NCI-H1417 treated with DMSO at 0.1 percent for 48 hours (cell line): ENCODE results near the gene UBL3.

ENCODE experiments used
- DNase-seq: peaks from one replicate; lab custom pipeline; 2025; lab: John Stamatoyannopoulos, UW

The UBL3 gene, protein sequence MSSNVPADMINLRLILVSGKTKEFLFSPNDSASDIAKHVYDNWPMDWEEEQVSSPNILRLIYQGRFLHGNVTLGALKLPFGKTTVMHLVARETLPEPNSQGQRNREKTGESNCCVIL

DNA sequence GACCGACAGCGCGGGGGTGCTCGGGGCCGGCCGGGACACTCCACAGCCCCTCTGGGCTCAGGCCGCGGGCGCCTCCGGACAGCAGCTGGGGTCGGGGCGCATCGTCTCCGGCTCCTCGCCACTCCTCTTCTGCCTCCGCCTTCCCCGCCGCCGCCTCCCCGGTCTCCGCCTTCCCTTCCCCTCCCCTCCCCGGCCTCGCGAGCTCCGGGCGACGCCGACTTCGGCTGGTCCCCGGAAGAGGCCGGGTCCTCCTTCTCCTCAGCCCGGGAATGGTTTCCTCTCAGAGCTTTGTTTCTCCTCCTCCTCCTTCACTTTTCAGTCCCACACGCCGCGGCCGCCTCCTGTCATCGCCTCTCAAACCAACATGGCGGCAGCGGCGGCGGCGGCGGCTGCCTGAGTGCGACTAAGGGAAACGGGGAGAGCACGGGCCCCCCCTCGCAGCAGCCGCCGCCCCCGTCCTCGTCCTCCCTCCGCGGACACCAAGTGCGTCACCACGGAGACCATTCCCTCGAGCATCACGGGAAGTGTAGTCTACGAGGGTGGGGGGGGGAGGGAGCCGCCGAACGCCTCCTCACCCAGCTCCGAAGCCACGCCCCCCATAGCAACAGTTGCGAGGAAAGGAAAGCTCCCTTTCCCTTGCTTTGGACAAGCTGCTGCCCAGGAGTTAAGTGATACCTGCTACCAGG, at the start of gene UBL3:
Gene UBL3, minus strand, starts transcription at position 405 of the 686 bp plus-strand sequence. CDS start 1,079 bp downstream, outside the sequence.
- DNase-seq, result peak; percentile 48

DNA sequence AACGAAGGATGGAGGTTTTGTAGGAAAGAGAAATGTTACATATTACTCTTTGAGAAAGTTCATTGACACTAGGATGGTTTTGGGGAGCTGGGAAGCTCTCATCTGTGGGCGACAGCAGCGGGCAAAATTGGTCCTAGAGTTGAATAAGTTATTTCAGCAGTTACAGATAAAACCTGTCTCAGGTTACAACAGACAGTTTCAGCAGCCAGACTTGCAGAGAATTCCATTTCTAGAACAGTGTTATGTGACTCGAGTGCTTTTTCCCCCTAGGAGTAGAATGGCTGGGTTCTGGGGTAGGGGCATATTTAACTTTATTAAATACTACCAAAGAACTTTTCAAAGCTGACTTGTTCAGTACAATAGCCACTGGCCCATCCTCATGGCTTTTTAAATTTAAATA, 46.7 kb upstream of the UBL3 start:
- DNase-seq, result no peak

- DNase-seq, result no peak
Observed at GRCh38 chr13:29893438-29893837, 43.0 kb upstream of the UBL3 start.

- peak; percentile 3 for DNase-seq
Observed at GRCh38 chr13:29892151-29892550, 41.7 kb upstream of the UBL3 start.

GRCh38 chr13:29889111-29889510, 38.7 kb upstream of the UBL3 start:
- DNase-seq, result no peak

- no peak for DNase-seq
Observed at GRCh38 chr13:29888306-29888705, 37.9 kb upstream of the UBL3 start.

GRCh38 chr13:29887686-29888085, 37.3 kb upstream of the UBL3 start:
- DNase-seq, result no peak

DNA sequence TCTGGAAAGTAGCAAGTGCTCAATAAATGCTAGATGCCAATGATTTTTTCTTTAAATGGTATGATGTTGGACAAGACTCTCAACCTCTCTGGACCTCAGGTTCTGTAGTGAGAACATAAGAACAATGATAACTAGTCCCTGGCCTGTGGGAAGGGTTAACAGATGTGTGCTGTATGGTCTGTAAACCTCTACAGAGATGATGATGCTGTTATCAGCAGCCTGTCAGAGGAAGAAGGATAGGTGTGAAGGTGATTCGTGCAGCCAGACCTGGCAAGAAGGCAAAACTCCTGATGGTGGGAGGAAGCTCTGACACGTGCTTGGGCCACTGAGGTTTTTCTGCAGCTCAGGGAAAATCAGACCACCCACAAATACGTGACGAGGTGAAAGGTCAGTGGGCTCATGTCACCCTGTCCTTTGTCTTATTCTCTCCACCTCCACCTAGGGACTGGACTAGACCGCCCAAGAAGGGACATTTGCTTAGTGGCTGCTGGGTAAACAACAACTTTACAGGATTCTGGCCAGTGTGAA, 36.7 kb upstream of the UBL3 start:
- DNase-seq, result no peak

GRCh38 chr13:29886446-29886845, 36.0 kb upstream of the UBL3 start:
- DNase-seq, result no peak

DNA sequence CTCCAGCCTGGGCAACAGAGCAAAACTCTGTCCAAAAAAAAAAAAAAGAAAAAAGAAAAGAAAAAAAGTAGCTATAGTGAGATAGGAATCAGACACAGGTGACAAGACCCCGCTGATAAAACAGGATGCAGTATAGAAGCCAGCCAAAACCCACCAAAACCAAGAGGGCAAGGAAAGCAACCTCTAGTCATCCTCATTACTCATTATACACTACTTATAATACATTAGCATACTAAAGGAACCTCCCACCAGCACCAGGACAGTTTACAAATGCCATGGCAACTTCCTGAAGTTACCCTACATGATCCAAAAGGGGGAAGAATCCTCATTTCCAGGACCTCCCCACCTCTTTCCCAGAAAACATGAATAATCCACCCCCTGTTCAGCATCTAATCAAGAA, 35.6 kb upstream of the UBL3 start:
- DNase-seq, result no peak

GRCh38 chr13:29884671-29885430, 34.4 kb upstream of the UBL3 start:
- no peak for DNase-seq

DNA sequence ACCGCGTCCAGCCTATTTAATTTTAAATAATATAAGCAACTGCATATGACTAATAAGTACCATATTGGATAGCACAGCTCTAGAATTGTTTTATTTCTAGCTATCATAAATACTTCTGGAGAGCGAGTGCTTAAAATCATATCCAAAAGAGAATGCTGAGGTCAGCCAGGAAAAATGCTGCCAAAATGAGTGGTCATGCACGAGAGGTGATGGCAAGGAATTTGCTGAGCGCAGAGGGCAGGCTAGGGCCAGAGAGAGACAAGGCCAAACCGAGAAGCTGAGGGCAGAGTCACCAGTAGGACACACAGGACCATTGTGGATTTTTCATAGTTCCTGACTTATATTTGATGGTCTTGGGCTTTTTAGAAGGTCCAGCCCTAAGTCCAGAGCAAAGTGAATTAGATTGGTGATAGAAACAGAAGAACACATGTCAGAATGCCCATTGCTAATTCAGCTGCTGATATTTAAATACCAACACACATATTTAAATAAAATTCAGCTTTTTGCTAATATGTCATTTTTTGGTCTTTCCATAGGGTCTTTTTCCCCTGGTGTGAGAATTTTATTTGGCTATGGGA, 33.6 kb upstream of the UBL3 start:
- DNase-seq, result no peak

GRCh38 chr13:29882076-29882475, 31.7 kb upstream of the UBL3 start:
- no peak for DNase-seq

DNA sequence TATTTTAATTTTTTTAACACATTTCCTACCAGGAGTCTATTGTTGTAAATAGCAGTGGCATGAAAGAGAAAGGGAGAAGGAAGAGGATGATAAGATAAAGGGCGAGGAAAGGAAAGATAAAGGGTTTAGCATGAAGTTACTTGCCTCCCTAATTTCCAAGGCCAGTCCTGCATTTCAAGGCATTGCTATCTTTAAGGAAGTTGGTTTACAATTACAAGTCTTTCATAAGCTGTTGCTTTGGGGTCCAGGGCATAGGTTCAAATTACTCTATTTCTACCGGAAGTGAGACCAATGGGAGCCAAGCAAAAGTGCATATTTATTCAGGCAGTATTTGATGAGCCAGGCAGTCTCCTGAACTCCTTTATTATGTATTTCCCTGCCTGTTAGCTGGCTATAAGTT, 27.7 kb upstream of the UBL3 start:
- no peak for DNase-seq

- peak; percentile 10 for DNase-seq
Observed at GRCh38 chr13:29877456-29878078, 27.1 kb upstream of the UBL3 start.

DNA sequence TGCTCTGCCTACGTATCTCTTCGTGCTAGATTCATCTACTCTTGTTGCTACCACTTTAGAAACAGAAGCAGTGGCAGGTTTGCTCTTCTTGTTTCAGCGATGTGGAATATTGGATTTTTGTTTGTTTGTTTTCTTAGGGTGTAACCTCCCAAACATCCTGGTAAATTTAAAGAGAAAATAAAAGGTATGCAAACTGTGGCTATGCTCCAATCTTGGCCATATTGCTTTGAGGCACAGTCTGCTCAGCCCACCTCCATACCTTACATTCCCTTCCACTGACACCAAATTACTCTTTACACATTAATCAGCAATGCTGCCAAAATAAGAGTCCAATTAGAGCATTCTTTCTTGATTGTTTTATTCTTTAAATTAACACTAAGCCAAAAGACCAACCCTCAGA, 25.2 kb upstream of the UBL3 start:
- no peak for DNase-seq

DNA sequence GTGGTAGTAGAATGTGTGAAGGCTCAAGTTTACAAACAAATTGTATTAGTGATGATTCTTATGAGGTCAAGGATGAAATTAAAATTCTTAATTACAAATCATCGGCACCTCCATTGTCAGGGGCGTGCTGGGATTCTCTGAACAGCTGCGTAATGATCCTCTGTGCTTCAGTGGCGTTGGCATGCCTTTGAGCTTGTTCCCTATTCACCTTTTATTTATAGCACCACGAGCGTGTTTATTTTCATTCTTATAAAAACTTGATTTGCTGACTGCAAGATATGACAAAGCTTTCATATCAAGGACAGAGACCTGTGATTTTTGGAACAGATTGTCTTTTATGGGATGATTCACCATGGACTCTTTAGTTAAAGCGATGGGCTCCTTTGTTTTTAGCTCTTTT, 18.2 kb upstream of the UBL3 start:
- no peak for DNase-seq

DNA sequence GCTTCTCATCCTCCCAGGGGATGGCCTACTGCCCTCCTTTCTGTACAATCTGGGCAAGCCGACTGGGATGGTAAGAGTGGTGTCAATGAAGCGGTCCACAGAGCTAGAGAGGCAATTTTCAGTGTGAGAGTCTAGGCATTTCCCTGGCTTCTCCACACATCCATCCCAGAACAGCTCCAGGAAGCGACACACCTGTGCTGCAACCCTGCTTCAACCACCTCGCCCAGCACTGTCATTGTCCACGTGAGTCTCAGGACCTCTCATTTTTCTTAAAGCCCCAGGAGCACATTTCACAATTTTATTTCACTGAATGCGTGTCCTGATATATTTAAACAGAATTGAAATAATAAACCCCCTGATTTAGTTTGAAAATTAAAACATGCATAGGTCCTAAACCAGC, 15.5 kb upstream of the UBL3 start:
- no peak for DNase-seq

DNA sequence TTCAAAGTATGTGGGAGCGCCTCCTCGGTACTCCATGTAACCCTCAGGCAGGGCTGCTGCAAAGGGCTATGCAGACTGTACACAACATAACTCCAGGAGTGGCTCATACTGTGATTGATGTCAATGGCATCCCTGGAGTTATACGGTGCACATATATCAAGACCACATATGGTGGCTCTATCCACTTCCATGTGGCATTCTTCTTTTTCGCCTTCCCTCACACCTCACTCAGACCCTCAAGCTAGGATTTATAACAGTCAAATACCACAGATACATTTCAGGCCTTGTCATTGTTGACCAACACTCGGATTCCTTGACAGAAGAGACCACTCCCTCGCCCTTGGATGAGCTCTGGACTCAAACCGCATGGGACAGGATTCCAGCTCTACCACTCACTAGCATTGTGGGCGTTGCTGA, 11.3 kb upstream of the UBL3 start:
- no peak for DNase-seq

DNA sequence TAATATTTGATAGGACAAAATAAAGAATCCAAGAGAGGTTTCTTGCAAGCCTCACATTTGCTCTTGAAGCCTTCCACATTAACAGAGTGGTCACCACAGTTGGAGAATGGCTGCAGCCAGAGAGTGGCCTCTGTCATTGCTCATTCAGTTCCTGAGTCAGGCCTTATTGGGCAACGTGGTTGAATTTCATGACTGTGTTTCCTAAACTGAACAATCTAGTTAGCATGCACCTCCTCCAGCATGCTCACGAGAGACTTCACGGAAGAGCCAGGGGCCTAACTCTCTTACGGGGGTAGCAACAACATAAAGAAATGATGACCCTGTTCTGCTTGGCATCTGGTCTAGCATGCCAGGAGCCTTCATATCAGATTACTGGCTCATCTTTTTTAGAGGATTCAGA, 9.6 kb upstream of the UBL3 start:
- no peak for DNase-seq

DNA sequence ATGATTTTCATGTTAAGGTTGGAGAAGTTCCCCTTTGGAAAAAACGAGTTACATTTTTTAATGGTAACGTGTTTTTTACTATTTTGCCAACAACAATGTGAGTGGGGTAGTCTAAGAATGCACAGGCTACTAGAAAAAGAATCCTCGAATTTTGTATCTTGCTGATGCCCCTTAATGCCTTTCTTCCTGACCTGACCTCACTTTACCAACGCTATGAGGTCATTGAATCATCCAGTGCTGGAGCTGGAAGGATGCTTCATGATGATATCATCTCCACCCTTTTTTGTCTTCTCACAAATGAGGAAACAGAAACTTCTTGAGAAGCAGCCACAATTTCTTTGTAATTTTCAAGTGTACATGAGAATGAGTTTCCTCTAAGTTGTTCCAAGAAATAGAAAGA, 8.2 kb upstream of the UBL3 start:
- no peak for DNase-seq

DNA sequence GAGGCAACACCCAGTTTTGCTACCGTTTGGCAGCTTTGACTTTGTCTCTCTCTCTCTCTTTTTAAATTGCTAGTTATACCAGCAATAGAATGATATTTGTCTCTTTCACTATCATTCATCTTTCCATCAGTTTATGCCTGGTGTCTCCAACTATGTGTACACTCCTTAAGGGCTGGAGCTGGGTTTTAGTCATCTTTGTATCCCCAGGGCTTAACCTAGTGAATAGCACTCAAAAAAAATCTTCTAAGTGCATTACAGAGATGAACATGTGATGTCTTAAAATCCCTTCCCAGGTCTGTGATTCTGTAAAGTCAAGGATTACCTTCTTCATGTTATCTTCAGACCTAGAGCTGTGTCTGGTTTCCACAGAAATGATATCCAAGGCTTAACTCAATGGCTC, 7.8 kb upstream of the UBL3 start:
- no peak for DNase-seq
